IPS-11a (cell line): ENCODE results near the gene FOXP3.
"Not testable (repeated sequence)": the region's sequence is repeated elsewhere in the genome, so short reads cannot be mapped to it uniquely, and the experiment has no call there.

ENCODE experiments used
- H3K4me3 ChIP-seq: one replicate; pipeline ENCODE4 v1.5.1; 2013; ENCODE audit warnings: low read depth, low read length, control low read depth

The FOXP3 gene

DNA sequence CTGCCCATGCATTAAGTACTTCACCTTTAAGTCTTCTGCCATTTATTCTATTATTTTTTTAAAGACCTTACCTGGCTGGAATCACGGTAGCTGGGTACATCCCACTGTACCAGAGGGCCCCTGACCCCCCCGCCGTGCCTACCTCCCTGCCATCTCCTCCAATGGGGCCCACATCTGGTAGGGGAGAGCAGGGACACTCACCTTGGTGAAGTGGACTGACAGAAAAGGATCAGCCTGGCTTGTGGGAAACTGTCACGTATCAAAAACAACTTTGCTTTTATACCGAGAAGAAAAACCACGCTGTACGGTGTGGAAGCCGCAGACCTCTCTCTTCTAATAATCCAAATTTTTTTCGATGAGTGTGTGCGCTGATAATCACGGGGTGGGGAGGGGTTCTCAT, at the start of gene FOXP3:
TSS of gene FOXP3 (minus strand) at position 251 of the 400 bp plus-strand sequence. CDS start 6,205 bp downstream, outside the sequence.
- H3K4me3 ChIP-seq, result no peak within 1 kb of the TSS

- no peak overlapping the region for H3K4me3 ChIP-seq
These were observed 47.7 kb upstream of the FOXP3 start for GRCh38 chrX:49312176-49312575.

GRCh38 chrX:49310371-49310770, 45.9 kb upstream of the FOXP3 start:
- H3K4me3 ChIP-seq, result no peak overlapping the region

- no peak overlapping the region for H3K4me3 ChIP-seq
These were observed 45.0 kb upstream of the FOXP3 start for GRCh38 chrX:49309401-49309981.

- no peak overlapping the region for H3K4me3 ChIP-seq
These were observed 44.2 kb upstream of the FOXP3 start for GRCh38 chrX:49308604-49309269.

DNA sequence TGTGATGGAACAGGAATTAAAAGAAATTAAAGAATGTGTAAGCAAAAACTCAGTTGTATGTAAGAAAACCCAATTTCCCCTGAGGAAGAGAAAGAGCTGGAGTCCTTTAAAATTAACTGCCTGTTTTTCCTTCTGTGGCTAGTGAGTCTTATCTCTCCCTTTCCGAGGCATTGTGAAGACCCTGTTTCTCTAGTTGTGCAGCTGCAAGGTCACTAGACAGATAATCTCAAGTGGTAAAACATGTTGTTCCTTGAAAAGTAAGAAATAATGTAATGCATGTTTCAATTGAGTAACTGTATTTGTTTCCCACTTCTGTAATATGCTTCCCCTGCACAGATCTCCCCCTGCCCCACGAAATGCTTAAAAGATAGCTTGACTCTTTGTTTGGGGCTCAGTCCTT, 43.3 kb upstream of the FOXP3 start:
- H3K4me3 ChIP-seq, result not testable (repeated sequence)

- no peak within 1 kb of the TSS for H3K4me3 ChIP-seq
These were observed 38.8 kb upstream of the FOXP3 start, which contains the start of gene GAGE10 for GRCh38 chrX:49303346-49303745. Gene GAGE10, plus strand, starts transcription at chrX:49303646. Its CDS starts 1,214 bp downstream, at chrX:49304860.

DNA sequence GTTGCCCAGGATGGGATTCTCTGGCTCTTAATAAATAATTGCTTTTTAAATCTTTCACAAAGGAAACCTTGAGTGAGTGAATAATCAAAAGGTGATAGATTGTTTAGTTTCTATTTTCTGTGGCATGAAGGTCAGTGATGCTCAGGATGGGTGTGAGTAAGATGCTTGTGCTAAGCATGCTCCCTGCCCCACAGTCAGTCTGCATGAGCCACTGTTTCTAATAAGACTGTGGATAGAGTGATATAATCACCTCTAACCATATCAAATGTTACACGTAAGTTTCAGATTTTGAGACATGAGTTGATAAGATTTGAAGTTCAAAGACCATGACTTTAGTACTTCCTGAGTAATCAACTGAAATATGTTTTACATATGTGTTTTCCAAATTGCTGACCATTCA, 36.2 kb upstream of the FOXP3 start:
- H3K4me3 ChIP-seq, result no peak overlapping the region

DNA sequence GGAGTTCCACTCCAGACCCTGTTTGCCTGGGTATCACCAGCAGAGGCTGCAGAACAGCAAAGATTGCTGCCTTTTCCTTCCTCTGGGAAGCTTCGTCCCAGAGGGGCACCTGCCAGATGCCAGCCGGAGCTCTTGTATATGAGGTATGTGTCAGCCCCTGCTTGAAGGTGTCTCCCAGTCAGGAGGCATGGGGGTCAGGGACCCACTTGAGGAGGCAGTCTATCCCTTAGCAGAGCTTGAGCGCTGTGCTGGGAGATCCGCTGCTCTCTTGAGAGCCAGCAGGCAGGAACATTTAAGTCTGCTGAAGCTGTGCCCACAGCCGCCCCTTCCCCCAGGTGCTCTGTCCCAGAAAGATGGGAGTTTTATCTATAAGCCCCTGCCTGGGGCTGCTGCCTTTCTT, 34.8 kb upstream of the FOXP3 start:
- H3K4me3 ChIP-seq, result not testable (repeated sequence)

GRCh38 chrX:49292400-49293362, 28.2 kb upstream of the FOXP3 start:
- no peak overlapping the region for H3K4me3 ChIP-seq

DNA sequence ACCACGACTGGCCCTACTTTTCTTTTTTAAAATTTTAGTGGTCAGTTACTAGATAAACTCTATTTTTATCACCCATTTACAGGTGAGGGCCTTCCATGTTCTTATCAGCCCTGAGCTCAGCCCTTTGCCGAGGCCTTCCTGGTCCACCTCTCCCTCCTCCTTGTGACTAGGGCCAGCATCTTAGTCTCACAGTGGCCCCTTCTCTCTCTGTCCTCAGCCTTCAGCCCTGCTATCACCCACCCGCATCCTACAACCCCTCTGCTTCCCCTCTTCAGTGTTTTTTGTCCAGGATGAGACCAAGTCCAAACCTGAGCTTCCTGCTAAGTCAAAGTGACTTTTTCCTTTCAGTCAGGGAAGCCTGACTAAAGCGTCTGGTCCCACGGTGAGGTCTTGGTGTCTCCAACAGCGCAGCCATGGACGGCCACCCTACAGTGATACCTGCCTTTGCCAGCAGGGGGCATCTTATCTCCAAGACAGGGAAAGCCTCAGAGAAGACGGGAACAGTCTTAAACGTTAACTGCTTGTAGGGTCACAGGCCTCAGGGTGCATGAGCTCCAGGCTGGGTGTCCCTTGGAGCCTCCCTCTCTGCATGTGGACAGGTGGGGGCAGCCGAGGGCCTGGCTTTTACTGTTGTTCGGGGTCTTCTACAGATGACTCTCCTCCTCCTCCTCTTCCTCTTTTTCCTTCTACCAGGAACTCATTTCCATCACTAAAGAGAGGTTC, 27.3 kb upstream of the FOXP3 start:
- no peak overlapping the region for H3K4me3 ChIP-seq

GRCh38 chrX:49290215-49290614, 25.7 kb upstream of the FOXP3 start:
- H3K4me3 ChIP-seq, result no peak overlapping the region

DNA sequence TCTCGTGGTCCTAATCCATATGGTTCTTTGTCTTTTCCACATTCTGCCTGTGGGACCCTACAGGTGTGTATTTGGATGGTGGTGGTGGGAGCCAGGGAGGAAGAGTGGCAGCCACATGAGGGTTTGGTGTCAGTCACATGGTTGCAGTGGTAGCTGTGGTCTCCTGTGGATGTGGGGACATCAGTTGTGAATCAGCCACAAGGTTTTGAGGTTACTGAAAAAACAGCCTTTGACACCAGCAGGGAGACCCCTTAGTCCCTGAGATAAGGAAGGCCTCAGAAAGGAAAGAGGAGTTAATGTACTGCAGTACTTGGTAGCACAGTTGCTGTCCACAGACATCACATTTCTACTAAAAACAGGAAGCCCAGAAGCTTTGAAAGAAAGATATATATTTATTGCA, 23.2 kb upstream of the FOXP3 start:
- no peak overlapping the region for H3K4me3 ChIP-seq

DNA sequence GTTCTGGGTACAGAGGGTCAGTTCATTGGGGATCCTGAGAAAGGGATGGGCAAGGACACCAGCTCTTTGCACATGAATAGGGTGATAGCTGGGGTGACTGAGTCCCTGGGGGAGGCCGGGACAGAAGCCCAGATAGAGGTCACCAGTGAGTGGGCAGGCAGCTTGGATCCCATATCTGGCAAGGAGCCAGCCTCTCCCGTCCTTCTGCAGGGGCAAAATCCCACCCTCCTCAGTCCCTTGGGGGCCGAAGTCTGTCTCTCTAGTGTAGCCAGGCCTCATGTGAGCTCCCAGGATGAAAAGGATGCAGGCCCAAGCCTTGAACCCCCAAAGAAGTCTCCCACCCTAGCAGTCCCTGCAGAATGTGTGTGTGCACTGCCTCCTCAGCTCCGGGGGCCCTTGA, 22.1 kb upstream of the FOXP3 start:
- H3K4me3 ChIP-seq, result no peak overlapping the region

DNA sequence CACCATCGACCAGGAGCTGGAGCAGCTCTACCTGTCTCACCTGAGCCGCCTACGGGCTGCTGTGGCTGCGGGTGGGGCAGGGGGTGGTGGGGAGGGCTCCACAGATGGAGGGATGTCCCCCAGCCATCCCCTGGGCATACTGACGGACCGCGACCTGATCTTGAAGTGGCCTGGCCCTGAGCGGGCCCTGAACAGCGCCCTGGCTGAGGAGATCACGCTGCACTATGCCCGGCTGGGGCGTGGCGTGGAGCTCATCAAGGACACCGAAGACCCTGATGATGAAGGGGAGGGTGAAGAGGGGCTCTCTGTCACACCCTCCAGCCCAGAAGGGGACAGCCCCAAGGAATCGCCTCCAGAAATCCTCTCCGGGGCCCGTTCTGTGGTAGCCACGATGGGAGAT, 21.6 kb upstream of the FOXP3 start:
- H3K4me3 ChIP-seq, result no peak overlapping the region

GRCh38 chrX:49284212-49284611, 19.7 kb upstream of the FOXP3 start:
- H3K4me3 ChIP-seq, result no peak overlapping the region

- no peak overlapping the region for H3K4me3 ChIP-seq
These were observed 18.1 kb upstream of the FOXP3 start for GRCh38 chrX:49282647-49283011.

GRCh38 chrX:49278081-49278480, 13.6 kb upstream of the FOXP3 start:
- no peak overlapping the region for H3K4me3 ChIP-seq

GRCh38 chrX:49277535-49277830, 13.0 kb upstream of the FOXP3 start:
- H3K4me3 ChIP-seq, result no peak overlapping the region

GRCh38 chrX:49276671-49277534, 12.4 kb upstream of the FOXP3 start:
- no peak overlapping the region for H3K4me3 ChIP-seq
